Measurements from ENCODE around the gene NRXN3.

Gene NRXN3

GRCh38 chr14:78143489-78144145 lies 26.6 kb upstream of the NRXN3 start:
- Histone ChIP-seq H3K4me3 (ENCODE audit: low read length) (no peak overlapping the region), H3K9me3 (ENCODE audit: control insufficient read depth, low read length) (no peaks in the 10 kb centered on the region), H3K36me3 (ENCODE audit: control insufficient read depth, insufficient read depth, low read length) (no peaks in the 10 kb centered on the region), H3K27me3 (ENCODE audit: control insufficient read depth, insufficient read depth, low read length) (no peaks in the 10 kb centered on the region), H3K4me1 (ENCODE audit: control insufficient read depth, insufficient read depth, low read length) (no peaks in the 10 kb centered on the region), H3K9ac (ENCODE audit: low read length) (no peak overlapping the region)

DNA sequence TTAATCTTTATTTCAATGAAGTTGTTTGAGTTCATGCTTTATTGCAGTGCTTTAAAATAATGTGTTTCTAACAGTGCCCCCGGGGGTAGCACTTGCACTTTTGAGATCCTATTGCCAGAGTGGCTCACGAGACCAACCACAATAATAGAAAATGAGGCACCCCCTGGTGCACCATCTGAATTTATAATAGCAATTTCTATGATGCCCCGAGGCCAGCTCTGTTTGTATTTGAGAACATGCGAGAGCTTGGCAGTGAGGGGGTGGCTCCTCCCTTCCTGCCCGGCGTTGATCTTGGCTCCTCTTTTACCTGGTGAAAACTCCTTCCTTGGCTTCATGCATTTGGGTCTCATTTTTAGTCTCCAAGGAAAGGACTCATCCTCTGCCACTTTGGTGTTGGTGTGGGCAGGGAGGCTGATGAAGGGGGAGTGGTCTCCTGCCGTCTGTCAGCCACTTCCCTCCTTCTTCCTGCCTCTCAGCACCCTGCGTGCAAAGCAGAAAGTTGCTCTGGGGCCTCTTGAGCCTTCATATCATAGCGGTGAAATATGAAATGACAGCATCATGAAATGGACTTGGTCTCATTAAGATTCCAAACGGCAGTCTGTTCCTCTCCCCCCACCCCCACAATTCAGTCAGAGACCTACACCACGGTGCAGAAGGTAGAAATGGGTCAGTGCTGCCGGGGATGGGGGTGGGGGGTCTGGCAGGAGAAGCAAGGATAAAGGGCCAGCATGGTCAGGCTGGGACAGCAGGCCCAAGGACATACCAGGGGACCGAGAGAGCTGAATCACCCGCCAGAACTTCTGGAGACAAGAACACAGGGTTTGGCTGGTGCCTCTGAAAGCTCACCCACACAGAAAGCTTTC lies 17.7 kb upstream of the NRXN3 start:
- H3K4me3 ChIP-seq (ENCODE audit: low read length), result no peak overlapping the region
- H3K36me3 ChIP-seq (ENCODE audit: control insufficient read depth, insufficient read depth, low read length), result no peaks in the 10 kb centered on the region
- H3K9ac ChIP-seq (ENCODE audit: low read length), result no peak overlapping the region
- no peaks in the 10 kb centered on the region for H3K4me1 ChIP-seq (ENCODE audit: control insufficient read depth, insufficient read depth, low read length)
- no peaks in the 10 kb centered on the region for H3K9me3 ChIP-seq (ENCODE audit: control insufficient read depth, low read length)
- no peaks in the 10 kb centered on the region for H3K27me3 ChIP-seq (ENCODE audit: control insufficient read depth, insufficient read depth, low read length)

- Histone ChIP-seq H3K27me3 (ENCODE audit: control insufficient read depth, insufficient read depth, low read length) (no peaks in the 10 kb centered on the region), H3K4me1 (ENCODE audit: control insufficient read depth, insufficient read depth, low read length) (no peaks in the 10 kb centered on the region), H3K36me3 (ENCODE audit: control insufficient read depth, insufficient read depth, low read length) (no peaks in the 10 kb centered on the region), H3K4me3 (ENCODE audit: low read length) (no peak overlapping the region), H3K9ac (ENCODE audit: low read length) (no peak overlapping the region), H3K9me3 (ENCODE audit: control insufficient read depth, low read length) (no peaks in the 10 kb centered on the region)
These were observed 17.2 kb upstream of the NRXN3 start for GRCh38 chr14:78153064-78153341.

GRCh38 chr14:78154827-78155226 lies 15.3 kb upstream of the NRXN3 start:
- no peak overlapping the region for H3K4me3 ChIP-seq (ENCODE audit: low read length)
- no peaks in the 10 kb centered on the region for H3K9me3 ChIP-seq (ENCODE audit: control insufficient read depth, low read length)
- H3K36me3 ChIP-seq (ENCODE audit: control insufficient read depth, insufficient read depth, low read length), result no peaks in the 10 kb centered on the region
- no peaks in the 10 kb centered on the region for H3K4me1 ChIP-seq (ENCODE audit: control insufficient read depth, insufficient read depth, low read length)
- H3K9ac ChIP-seq (ENCODE audit: low read length), result no peak overlapping the region
- H3K27me3 ChIP-seq (ENCODE audit: control insufficient read depth, insufficient read depth, low read length), result no peaks in the 10 kb centered on the region

GRCh38 chr14:78156196-78156595 lies 14.0 kb upstream of the NRXN3 start:
- H3K27me3 ChIP-seq (ENCODE audit: control insufficient read depth, insufficient read depth, low read length), result no peaks in the 10 kb centered on the region

GRCh38 chr14:78157494-78158437 lies 12.4 kb upstream of the NRXN3 start:
- H3K27me3 ChIP-seq (ENCODE audit: control insufficient read depth, insufficient read depth, low read length), result no peaks in the 10 kb centered on the region
- H3K4me1 ChIP-seq (ENCODE audit: control insufficient read depth, insufficient read depth, low read length), result no peaks in the 10 kb centered on the region
- no peak overlapping the region for H3K9ac ChIP-seq (ENCODE audit: low read length)
- no peak overlapping the region for H3K4me3 ChIP-seq (ENCODE audit: low read length)
- no peaks in the 10 kb centered on the region for H3K36me3 ChIP-seq (ENCODE audit: control insufficient read depth, insufficient read depth, low read length)
- H3K9me3 ChIP-seq (ENCODE audit: control insufficient read depth, low read length), result no peaks in the 10 kb centered on the region

More at GRCh38 chr14:78156196-78156595, 14.0 kb upstream of the NRXN3 start:
- Histone ChIP-seq H3K9me3 (ENCODE audit: control insufficient read depth, low read length) (no peaks in the 10 kb centered on the region), H3K4me1 (ENCODE audit: control insufficient read depth, insufficient read depth, low read length) (no peaks in the 10 kb centered on the region), H3K36me3 (ENCODE audit: control insufficient read depth, insufficient read depth, low read length) (no peaks in the 10 kb centered on the region), H3K4me3 (ENCODE audit: low read length) (no peak overlapping the region), H3K9ac (ENCODE audit: low read length) (no peak overlapping the region)

- Histone ChIP-seq H3K36me3 (ENCODE audit: control insufficient read depth, insufficient read depth, low read length) (no peaks in the 10 kb centered on the region), H3K4me1 (ENCODE audit: control insufficient read depth, insufficient read depth, low read length) (no peaks in the 10 kb centered on the region), H3K27me3 (ENCODE audit: control insufficient read depth, insufficient read depth, low read length) (no peaks in the 10 kb centered on the region), H3K4me3 (ENCODE audit: low read length) (no peak overlapping the region), H3K9ac (ENCODE audit: low read length) (no peak overlapping the region), H3K9me3 (ENCODE audit: control insufficient read depth, low read length) (no peaks in the 10 kb centered on the region)
These were observed 8.0 kb upstream of the NRXN3 start for GRCh38 chr14:78162202-78162601.

DNA sequence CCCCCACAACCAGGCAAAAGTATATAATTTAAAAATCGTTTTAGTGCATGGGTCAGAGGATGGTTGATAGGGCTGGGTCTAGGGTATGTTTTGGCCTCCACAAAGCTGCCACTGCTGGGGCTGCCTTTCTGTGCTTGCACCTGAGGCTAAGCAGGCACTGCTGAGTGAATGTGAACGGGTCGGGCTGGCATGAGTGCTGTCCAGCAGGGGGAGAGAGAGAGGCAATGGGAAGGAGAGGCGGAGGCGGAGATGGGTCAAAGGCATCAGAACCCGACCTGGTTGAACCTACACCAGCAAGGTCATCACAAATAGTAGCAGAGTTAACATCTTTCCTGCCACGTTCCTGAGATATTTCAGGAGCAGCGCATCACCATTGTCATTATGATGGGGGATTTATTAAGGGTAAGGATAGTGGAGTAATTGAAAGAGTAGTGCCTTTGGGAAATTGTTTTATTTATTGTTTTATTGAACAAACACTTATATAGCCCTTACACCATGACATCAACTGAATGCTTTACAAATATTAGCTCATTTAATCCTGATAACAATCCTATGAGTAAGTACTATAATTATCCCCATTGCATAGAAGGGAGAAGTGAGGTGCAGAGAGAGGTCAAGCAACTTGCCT lies 5.8 kb upstream of the NRXN3 start:
- Histone ChIP-seq H3K9ac (ENCODE audit: low read length) (no peak overlapping the region), H3K4me3 (ENCODE audit: low read length) (no peak overlapping the region), H3K9me3 (ENCODE audit: control insufficient read depth, low read length) (no peaks in the 10 kb centered on the region), H3K36me3 (ENCODE audit: control insufficient read depth, insufficient read depth, low read length) (no peaks in the 10 kb centered on the region), H3K27me3 (ENCODE audit: control insufficient read depth, insufficient read depth, low read length) (no peaks in the 10 kb centered on the region), H3K4me1 (ENCODE audit: control insufficient read depth, insufficient read depth, low read length) (no peaks in the 10 kb centered on the region)

DNA sequence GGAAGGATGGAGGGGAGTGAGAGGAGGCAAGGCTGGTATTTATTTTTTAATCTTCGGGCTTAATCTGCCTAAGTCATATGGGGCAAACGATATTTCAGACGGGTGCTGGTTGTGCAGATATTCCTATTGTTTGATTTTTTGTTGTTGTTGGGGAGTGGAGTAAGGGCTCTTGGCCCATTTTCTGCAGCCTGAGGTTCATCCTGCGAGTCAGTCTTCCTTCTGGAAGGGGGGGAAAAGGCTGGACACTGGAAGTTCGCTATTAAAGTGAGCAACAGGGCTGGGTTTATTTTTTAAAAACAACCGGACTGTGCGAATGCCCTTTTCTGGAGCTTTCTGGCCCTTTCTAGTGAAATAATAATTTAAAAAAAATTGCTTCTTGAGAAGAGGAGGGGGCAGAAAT lies 2.3 kb downstream of the NRXN3 start:
- no peaks in the 10 kb centered on the region for H3K27me3 ChIP-seq (ENCODE audit: control insufficient read depth, insufficient read depth, low read length)
- H3K9ac ChIP-seq (ENCODE audit: low read length), result no peak overlapping the region
- H3K4me3 ChIP-seq (ENCODE audit: low read length), result no peak overlapping the region
- no peaks in the 10 kb centered on the region for H3K4me1 ChIP-seq (ENCODE audit: control insufficient read depth, insufficient read depth, low read length)
- no peaks in the 10 kb centered on the region for H3K9me3 ChIP-seq (ENCODE audit: control insufficient read depth, low read length)
- H3K36me3 ChIP-seq (ENCODE audit: control insufficient read depth, insufficient read depth, low read length), result no peaks in the 10 kb centered on the region

DNA sequence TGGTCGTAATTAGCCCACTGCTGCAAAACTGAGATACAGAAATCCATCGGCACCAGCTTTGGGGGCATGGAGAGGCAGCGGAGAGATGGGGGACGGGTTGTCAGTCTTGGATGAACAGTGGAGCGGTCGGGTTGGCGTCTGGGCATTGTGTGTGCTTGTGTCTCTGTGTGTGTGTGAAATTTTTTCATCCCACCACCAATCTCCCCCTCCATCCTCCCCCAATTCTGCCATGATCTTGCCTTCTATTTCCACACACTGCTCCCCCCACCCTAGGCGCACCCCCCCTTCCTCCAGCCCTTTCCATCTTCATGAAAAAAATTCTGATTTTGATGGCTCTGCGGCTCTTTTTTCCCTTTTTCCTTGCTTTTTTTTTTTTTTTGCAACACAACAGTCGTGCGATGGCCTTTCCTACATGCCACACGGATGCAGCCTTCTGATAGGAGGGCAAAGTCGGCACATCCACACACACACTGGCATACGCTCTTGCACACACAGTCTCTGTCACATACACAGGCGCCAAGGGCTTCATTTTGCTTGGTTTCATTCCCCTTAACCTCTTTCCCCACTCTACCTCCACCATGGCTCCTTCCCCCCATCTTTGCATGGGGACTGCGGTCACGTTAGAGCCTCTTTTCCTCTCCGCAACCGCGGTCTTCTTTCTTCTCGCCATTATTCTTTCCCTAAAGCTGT lies 3.3 kb downstream of the NRXN3 start:
- H3K9me3 ChIP-seq (ENCODE audit: control insufficient read depth, low read length), result no peaks in the 10 kb centered on the region
- H3K4me1 ChIP-seq (ENCODE audit: control insufficient read depth, insufficient read depth, low read length), result no peaks in the 10 kb centered on the region
- no peak overlapping the region for H3K9ac ChIP-seq (ENCODE audit: low read length)
- no peaks in the 10 kb centered on the region for H3K36me3 ChIP-seq (ENCODE audit: control insufficient read depth, insufficient read depth, low read length)
- no peaks in the 10 kb centered on the region for H3K27me3 ChIP-seq (ENCODE audit: control insufficient read depth, insufficient read depth, low read length)
- H3K4me3 ChIP-seq (ENCODE audit: low read length), result no peak overlapping the region

DNA sequence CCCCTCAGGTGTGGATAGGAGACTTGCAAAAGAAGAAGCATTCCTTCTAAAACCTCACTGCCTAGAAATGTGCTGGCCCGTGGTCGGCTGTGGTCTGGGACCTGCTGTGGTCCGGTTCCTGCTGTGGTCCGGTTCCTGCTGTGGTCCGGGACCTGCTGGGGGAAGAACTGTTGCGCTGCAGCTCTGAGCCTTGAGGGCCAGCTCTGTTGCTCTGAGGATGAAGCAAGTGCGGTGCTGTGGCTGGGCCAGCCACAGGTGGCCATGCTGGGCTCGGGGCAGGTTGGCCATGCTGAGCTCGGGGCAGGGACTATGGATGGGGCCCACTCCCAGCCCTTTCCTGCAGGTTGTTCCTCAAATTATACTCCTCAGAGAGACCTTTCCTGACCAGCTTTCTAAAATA lies 5.2 kb downstream of the NRXN3 start:
- H3K9ac ChIP-seq (ENCODE audit: low read length), result no peak overlapping the region
- H3K4me3 ChIP-seq (ENCODE audit: low read length), result no peak overlapping the region
- no peaks in the 10 kb centered on the region for H3K27me3 ChIP-seq (ENCODE audit: control insufficient read depth, insufficient read depth, low read length)
- H3K4me1 ChIP-seq (ENCODE audit: control insufficient read depth, insufficient read depth, low read length), result no peaks in the 10 kb centered on the region
- H3K9me3 ChIP-seq (ENCODE audit: control insufficient read depth, low read length), result no peaks in the 10 kb centered on the region
- H3K36me3 ChIP-seq (ENCODE audit: control insufficient read depth, insufficient read depth, low read length), result no peaks in the 10 kb centered on the region

Measured in mucosa of stomach (tissue), 1 donor.